AG04449 (cell line): Measurements from ENCODE around the gene INTS3.
"Not testable (repeated sequence)": the region's sequence is repeated elsewhere in the genome, so short reads cannot be mapped to it uniquely, and the experiment has no call there.

Experiments used
- CTCF ChIA-PET: fragments of 350-600 bp; formaldehyde crosslinking; extraction: SDS; loops from one replicate; lab custom pipeline; 2021; ENCODE audit warnings: antibody characterized with exemption; lab: Yijun Ruan, JAX
- POLR2A ChIA-PET: fragments of 400-600, 350-600 bp; formaldehyde crosslinking; extraction: SDS; loops from one replicate; lab custom pipeline; 2020; ENCODE audit warnings: antibody characterized with exemption, inconsistent platforms; lab: Yijun Ruan, JAX
- DNase-seq: peaks from one replicate; pipeline ENCODE4 v3.0.0-alpha.2; 2010; ENCODE audit warnings: low read depth, low spot score
- H3K4me3 ChIP-seq: 2 replicates; pipeline ENCODE4 v1.5.1; 2011; ENCODE audit warnings: low read depth, mild to moderate bottlenecking, control low read depth, low read length
- TF ChIP-seq, protein P1 (sequence below): IDR thresholded peaks from one replicate; pipeline ENCODE4 v1.5.1; 2011; ENCODE audit warnings: mild to moderate bottlenecking, moderate library complexity, low read length, control low read depth, inconsistent platforms; ENCODE audit not compliant: insufficient read depth; ENCODE audit errors: missing control alignments

Gene INTS3

DNA sequence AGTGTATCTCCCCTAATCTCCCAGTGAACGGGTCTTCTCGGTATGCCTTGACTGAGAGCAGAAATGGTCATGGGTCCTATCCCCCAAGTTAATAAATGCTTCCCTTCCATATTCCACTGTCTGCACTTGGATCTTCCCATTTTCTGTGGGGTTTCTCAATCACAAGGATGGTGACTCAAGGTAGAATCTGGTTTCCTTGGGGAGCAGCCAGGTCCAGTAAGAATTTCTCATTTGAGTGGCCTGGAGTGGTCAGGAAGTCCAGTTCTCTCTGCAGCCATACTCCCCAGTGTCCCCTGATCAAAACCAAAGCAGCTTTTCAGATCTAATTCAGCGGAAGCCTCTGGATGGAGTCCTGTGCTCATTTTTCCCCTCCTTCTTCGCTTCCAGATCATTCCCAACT, 32.6 kb downstream of the INTS3 start:
- TF ChIP-seq, protein P1, sequence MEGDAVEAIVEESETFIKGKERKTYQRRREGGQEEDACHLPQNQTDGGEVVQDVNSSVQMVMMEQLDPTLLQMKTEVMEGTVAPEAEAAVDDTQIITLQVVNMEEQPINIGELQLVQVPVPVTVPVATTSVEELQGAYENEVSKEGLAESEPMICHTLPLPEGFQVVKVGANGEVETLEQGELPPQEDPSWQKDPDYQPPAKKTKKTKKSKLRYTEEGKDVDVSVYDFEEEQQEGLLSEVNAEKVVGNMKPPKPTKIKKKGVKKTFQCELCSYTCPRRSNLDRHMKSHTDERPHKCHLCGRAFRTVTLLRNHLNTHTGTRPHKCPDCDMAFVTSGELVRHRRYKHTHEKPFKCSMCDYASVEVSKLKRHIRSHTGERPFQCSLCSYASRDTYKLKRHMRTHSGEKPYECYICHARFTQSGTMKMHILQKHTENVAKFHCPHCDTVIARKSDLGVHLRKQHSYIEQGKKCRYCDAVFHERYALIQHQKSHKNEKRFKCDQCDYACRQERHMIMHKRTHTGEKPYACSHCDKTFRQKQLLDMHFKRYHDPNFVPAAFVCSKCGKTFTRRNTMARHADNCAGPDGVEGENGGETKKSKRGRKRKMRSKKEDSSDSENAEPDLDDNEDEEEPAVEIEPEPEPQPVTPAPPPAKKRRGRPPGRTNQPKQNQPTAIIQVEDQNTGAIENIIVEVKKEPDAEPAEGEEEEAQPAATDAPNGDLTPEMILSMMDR = no peak
- POLR2A ChIA-PET = interaction anchor here (0.8 kb wide), 1 partner anchor 194 kb away, joined by 3 read pairs; no protein-coding TSS in a partner anchor
- DNase-seq = no peak
- CTCF ChIA-PET = interaction anchor here (1.6 to 3.3 kb wide), 3 partner anchors 11 to 250 kb away, joined by 4 to 20 read pairs (median 9); no protein-coding TSS in a partner anchor
- H3K4me3 ChIP-seq = no peak overlapping the region

DNA sequence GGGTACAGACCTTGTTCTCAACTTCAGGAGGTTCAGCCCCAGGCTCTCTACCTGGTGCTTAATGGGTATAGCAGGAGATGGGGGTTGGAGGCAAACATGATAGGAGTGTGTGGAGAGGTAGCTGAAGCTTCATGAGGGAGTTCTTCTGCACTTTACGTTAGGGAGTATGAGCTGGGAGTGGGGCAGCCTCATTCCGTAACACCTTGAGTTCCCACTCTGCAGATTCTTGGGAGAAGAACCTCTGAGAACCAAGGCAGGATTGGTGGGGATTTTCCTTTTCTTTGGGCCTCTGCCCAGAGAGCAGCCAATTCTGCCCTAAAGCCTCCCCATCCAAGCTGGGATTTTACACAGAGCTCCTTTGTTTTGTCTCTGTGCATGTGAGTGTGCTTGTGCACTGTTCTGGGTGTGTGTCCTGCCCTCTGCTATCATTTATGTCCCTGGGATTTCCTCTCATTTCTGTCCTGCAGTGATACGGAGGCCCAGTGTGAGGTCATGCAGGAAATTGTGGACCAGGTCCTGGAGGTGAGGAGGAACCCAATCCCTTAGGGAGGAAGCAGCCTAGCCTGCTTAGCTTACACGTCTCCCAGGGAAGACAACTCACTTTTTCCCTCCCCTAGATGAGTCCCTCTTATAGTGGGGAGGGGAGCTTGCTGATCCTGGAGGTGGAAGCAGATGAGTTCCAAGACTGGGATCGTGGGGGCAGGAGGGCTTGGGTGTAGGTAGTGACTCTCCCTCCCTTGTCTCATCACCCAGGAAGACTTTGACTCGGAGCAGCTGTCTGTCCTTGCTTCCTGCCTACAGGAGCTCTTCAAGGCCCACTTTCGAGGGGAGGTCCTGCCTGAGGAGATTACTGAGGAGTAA, 35.7 kb downstream of the INTS3 start:
- CTCF ChIA-PET = interaction anchor here (0.6 to 2.2 kb wide), 8 partner anchors 9 to 224 kb away, joined by 3 to 10 read pairs (median 4); partner anchors contain the start of gene NPR1
- H3K4me3 ChIP-seq = no peak overlapping the region
- no peak for DNase-seq
- TF ChIP-seq, protein P1 = no peak
- POLR2A ChIA-PET = interaction anchor here (1.8 kb wide), 1 partner anchor 12 kb away, joined by 4 read pairs; the partner anchor contains the start of gene SLC27A3

GRCh38 chr1:153764310-153764709, 36.5 kb downstream of the INTS3 start:
- TF ChIP-seq, protein P1 = no peak
- ChIA-PET CTCF (interaction anchor here (0.8 to 2.2 kb wide), 9 partner anchors 9 to 224 kb away, joined by 3 to 10 read pairs (median 3); no protein-coding TSS in a partner anchor), POLR2A (interaction anchor here (1.8 kb wide), 1 partner anchor 11 kb away, joined by 4 read pairs; the partner anchor contains the start of gene SLC27A3)
- H3K4me3 ChIP-seq = no peak overlapping the region
- no peak for DNase-seq

DNA sequence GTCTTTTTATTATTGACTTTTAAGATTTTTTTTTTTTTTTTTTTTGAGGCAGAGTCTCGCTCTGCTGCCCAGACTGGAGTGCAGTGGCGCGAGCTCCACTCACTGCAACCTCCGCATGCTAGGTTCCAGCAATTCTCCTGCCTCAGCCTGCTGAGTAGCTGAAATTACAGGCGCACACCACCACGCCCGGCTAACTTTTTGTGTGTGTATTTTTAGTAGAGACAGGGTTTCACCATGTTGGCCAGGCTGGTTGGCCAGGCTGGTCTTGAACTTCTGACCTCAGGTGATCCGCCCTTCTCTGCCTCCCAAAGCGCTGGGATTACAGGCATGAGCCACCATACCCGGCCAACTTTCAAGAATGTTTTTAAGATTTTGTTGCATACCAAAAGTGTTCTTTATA, 38.8 kb downstream of the INTS3 start:
- DNase-seq, H3K4me3 ChIP-seq, POLR2A ChIA-PET: not testable (repeated sequence)
- CTCF ChIA-PET = interaction anchor here (0.7 to 1.2 kb wide), 7 partner anchors 9 to 220 kb away, joined by 3 to 8 read pairs (median 4); partner anchors contain the start of genes NPR1, RAB13 and SLC27A3

GRCh38 chr1:153767519-153767918, 39.7 kb downstream of the INTS3 start:
- DNase-seq = no peak
- no peak overlapping the region for H3K4me3 ChIP-seq
- POLR2A ChIA-PET = no interaction called here
- CTCF ChIA-PET = interaction anchor here (0.7 to 3.8 kb wide), 7 partner anchors 8 to 219 kb away, joined by 3 to 17 read pairs (median 4); partner anchors contain the start of genes RAB13 and SLC27A3
- TF ChIP-seq, protein P1 = no peak

GRCh38 chr1:153768316-153769181, 40.7 kb downstream of the INTS3 start:
- POLR2A ChIA-PET = no interaction called here
- TF ChIP-seq, protein P1 = no peak
- no peak for DNase-seq
- CTCF ChIA-PET = interaction anchor here (1.1 to 3.8 kb wide), 4 partner anchors 14 to 218 kb away, joined by 4 to 17 read pairs (median 5); partner anchors contain the start of gene RAB13
- H3K4me3 ChIP-seq = no peak overlapping the region
